Left ventricle myocardium inferior (tissue), 1 donor: Measurements from ENCODE around the gene PTPRN2. TPM values are rescaled to one million over a fixed set of nuclear protein-coding genes. Genes with fewer than 3 reads are reported as not detected.
"Not testable (repeated sequence)": the region's sequence is repeated elsewhere in the genome, so short reads cannot be mapped to it uniquely, and the experiment has no call there.

Experiments used
- DNase-seq: peaks from one replicate; pipeline ENCODE4 v3.0.0-alpha.2; 2020
- H3K27ac ChIP-seq: fragments of 200-600 bp; replicated peaks from 2 replicates; pipeline ENCODE4 v1.8.0; 2021
- H3K27me3 ChIP-seq: fragments of 200-600 bp; 2 replicates; pipeline ENCODE4 v1.8.0; 2021; ENCODE audit warnings: low read depth
- H3K36me3 ChIP-seq: fragments of 200-600 bp; 2 replicates; pipeline ENCODE4 v1.8.0; 2021
- H3K4me1 ChIP-seq: fragments of 200-600 bp; 2 replicates; pipeline ENCODE4 v1.8.0; 2021
- H3K4me3 ChIP-seq: fragments of 200-600 bp; 2 replicates; pipeline ENCODE4 v1.8.0; 2021; ENCODE audit warnings: mild to moderate bottlenecking, moderate library complexity
- H3K9me3 ChIP-seq: fragments of 200-600 bp; replicated peaks from 2 replicates; pipeline ENCODE4 v1.8.0; 2021
- CTCF ChIP-seq: fragments of 200-600 bp; IDR thresholded peaks from 2 replicates; pipeline ENCODE4 v1.8.0; 2021; ENCODE audit warnings: antibody characterized with exemption, mild to moderate bottlenecking, borderline replicate concordance
- intact Hi-C: fragments of 100-400 bp; cut with micrococcal nuclease; formaldehyde crosslinking; loops from one replicate; pipeline ENCODE4 v1.11.0; 2022
- total RNA-seq: library from RNA; stranded (reverse); fragmentation: NEBNext Ultra II Directional; extraction: Animal tissue kit (Norgen Biotek cat#: 25700); gene quantifications from one replicate; pipeline ENCODE4 v1.2.1, GENCODE V29; 2021
- donor health status: DM: no; HTN: yes; CAD: no; lungs with severe emphysema.

PTPRN2 gene
- total RNA-seq, 1 donor from 2014 or later, result 1.3 TPM

- intact Hi-C loops, result no loop called here
- no peak for TF ChIP-seq CTCF
- DNase-seq, result no peak
These were observed 383.2 kb downstream of the PTPRN2 start for GRCh38 chr7:158204453-158204852.

GRCh38 chr7:158203948-158204347, 383.7 kb downstream of the PTPRN2 start:
- H3K4me1 ChIP-seq, H3K4me3 ChIP-seq, H3K9me3 ChIP-seq, H3K27ac ChIP-seq, H3K36me3 ChIP-seq, DNase-seq, intact Hi-C loops: not testable (repeated sequence)
- peaks cover 65% of the 10 kb centered on the region for H3K27me3 ChIP-seq

More at GRCh38 chr7:158204453-158204852, 383.2 kb downstream of the PTPRN2 start:
- Histone ChIP-seq H3K4me1 (no peaks in the 10 kb centered on the region), H3K4me3 (no peak overlapping the region), H3K9me3 (peaks cover 4% of the 10 kb centered on the region), H3K27me3 (peaks cover 60% of the 10 kb centered on the region), H3K36me3 (no peaks in the 10 kb centered on the region), H3K27ac (no peak overlapping the region)

- peaks cover 5% of the 10 kb centered on the region for H3K27me3 ChIP-seq
- no peak overlapping the region for H3K4me3 ChIP-seq
- intact Hi-C loops, result no loop called here
- H3K36me3 ChIP-seq, result no peaks in the 10 kb centered on the region
- peaks cover 33% of the 10 kb centered on the region for H3K9me3 ChIP-seq
- H3K4me1 ChIP-seq, result no peaks in the 10 kb centered on the region
- no peak for DNase-seq
- H3K27ac ChIP-seq, result no peak overlapping the region
- TF ChIP-seq CTCF, result no peak
These were observed 393.2 kb downstream of the PTPRN2 start for GRCh38 chr7:158194365-158194900.

GRCh38 chr7:158193446-158193845, 394.2 kb downstream of the PTPRN2 start:
- H3K27me3 ChIP-seq, result no peaks in the 10 kb centered on the region
- no peak for DNase-seq
- TF ChIP-seq CTCF, result no peak
- intact Hi-C loops, result no loop called here
- peaks cover 33% of the 10 kb centered on the region for H3K9me3 ChIP-seq
- H3K36me3 ChIP-seq, result no peaks in the 10 kb centered on the region
- H3K4me1 ChIP-seq, result no peaks in the 10 kb centered on the region
- no peak overlapping the region for H3K27ac ChIP-seq
- H3K4me3 ChIP-seq, result no peak overlapping the region

- intact Hi-C loops, result no loop called here
- Histone ChIP-seq H3K4me1 (no peaks in the 10 kb centered on the region), H3K36me3 (no peaks in the 10 kb centered on the region), H3K27ac (no peak overlapping the region), H3K4me3 (no peak overlapping the region), H3K27me3 (no peaks in the 10 kb centered on the region), H3K9me3 (peaks cover 33% of the 10 kb centered on the region)
- no peak for DNase-seq
- TF ChIP-seq CTCF, result no peak
These were observed 394.7 kb downstream of the PTPRN2 start for GRCh38 chr7:158192956-158193355.

- intact Hi-C loops, result no loop called here
- TF ChIP-seq CTCF, result no peak
- peaks cover 32% of the 10 kb centered on the region for H3K9me3 ChIP-seq
- H3K36me3 ChIP-seq, result no peaks in the 10 kb centered on the region
- no peak overlapping the region for H3K27ac ChIP-seq
- no peaks in the 10 kb centered on the region for H3K4me1 ChIP-seq
- no peaks in the 10 kb centered on the region for H3K27me3 ChIP-seq
- no peak for DNase-seq
- H3K4me3 ChIP-seq, result no peak overlapping the region
These were observed 395.3 kb downstream of the PTPRN2 start for GRCh38 chr7:158192184-158192835.
